ENCODE data around the gene PDE9A.
"Not testable (repeated sequence)": the region's sequence is repeated elsewhere in the genome, so short reads cannot be mapped to it uniquely, and the experiment has no call there.

The PDE9A gene

DNA sequence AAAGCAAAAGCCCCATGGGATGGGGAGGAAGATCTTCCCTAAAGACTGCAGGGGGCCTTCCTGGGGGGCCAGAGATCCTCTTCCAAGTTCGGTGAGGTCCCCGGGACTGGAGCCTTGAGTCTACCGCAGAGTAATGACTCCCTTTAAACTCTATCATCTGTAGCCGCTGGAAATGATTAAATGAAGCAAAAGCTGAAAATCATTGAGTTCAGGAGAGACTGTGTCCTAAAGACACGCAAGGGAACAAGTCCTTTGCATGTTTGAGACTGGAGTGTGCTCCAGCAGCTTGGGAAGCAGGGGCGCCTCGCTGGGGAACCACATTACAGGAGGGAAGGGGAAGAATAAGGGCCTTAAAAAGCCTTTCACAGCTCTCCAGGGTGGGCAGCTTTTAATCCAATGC, 155.8 kb downstream of the PDE9A start:
- no peak for DNase-seq

DNA sequence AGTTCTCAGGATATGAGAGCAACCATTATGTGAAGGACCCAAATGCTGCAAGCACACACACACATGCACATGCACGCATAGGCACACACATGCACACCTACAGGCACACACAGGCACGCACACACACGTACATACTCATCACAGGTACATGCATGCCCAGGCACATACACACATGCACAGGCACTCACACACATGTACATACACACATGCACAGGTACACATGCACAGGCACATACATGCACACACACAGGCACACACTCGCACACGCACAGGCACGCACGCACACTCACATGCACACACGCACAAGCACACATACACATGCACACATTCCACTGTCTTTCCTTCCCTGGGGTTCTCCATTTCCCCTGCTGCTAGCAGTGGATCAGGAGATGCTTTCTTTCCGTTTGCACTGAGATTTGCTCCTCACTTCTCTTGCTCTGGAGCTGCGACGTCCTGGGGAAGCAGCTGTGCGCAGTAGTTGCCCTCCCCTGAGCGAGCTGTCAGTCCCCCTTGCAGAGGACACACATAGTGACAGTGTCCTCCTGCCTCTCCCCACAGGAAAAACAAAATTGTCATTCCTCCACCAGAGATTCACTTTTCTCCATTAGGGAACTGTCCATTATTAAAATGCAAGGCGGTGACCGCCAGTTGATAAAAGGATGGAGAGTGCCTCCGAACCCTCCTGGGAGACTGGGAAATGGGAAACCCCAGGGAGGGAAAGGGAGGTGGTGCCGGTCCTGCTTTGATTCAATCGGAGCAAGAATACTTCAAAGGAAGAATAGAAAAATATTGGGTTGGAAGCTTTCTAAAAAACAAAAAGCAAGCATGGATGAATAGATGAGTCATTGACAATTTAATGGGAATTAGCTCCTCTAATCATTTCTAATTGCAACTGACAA, 156.4 kb downstream of the PDE9A start:
- DNase-seq, result no peak

GRCh38 chr21:42811960-42812359, 158.5 kb downstream of the PDE9A start:
- no peak for DNase-seq

DNA sequence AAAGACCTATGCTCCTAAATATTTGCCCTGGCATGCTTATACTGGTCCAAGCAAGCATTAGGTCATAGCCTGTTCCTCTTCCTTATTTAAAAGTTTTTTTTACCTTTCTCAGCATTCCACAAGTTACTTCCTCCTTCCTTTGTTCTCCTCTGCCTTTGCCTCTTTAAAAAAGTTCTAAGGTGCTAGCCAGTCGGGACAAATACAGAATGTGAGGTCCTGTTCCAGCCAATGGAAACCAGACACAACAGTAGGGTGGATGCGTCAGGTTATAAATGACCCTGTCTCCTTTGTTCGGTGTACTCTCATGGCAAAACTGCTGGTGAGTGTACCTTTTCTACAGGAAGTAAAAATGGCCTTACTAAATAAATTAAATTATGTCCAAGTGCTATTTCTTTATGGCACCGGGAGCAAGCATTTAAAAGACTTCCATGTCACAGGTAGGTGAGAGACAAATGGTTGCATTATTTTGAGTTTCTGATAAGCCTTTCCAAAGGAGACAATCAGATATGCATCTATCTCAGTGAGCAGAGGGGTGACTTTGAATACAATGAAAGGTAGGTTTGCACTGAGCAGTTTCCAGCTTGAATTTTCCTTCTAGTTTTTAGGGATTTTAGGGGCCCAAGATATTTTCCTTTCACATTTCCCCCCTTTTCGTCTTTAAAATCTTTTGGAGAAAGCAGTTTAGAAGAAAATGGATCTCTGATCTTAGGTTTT, 159.3 kb downstream of the PDE9A start:
- not testable (repeated sequence) for DNase-seq

GRCh38 chr21:42815217-42815616, 161.8 kb downstream of the PDE9A start:
- DNase-seq, result no peak

GRCh38 chr21:42818328-42818749, 164.9 kb downstream of the PDE9A start:
- peak; percentile 72 for DNase-seq

GRCh38 chr21:42819861-42820615, 166.6 kb downstream of the PDE9A start:
- DNase-seq, result no peak

- no peak for DNase-seq
These were observed 167.4 kb downstream of the PDE9A start for GRCh38 chr21:42820616-42821465.

Measured in CD4-positive, alpha-beta T cell treated with Interleukin-17A for 1 hour (primary cell).